Fibroblast of lung (primary cell): ENCODE measurements around the gene SLC1A4. TPM values are rescaled to one million over a fixed set of nuclear protein-coding genes. Genes with fewer than 3 reads are reported as not detected.
"Not testable (repeated sequence)": the region's sequence is repeated elsewhere in the genome, so short reads cannot be mapped to it uniquely, and the experiment has no call there.

Experiments
- DNase-seq, 2 donors: peaks; one replicate each; pipeline versions ENCODE4 v3.0.0 to v3.0.0-alpha.2; 2010; ENCODE audit warnings: low read depth in 2 of 2
- H2AFZ ChIP-seq: 2 replicates; pipeline ENCODE4 v1.5.1; 2012; ENCODE audit warnings: low read length, control low read depth, inconsistent platforms
- H3K27ac ChIP-seq: 2 replicates; pipeline ENCODE4 v1.5.1; 2011; ENCODE audit warnings: low read length, control low read depth; ENCODE audit not compliant: insufficient read depth
- H3K27me3 ChIP-seq: 2 replicates; pipeline ENCODE4 v1.5.1; 2011; ENCODE audit warnings: mild to moderate bottlenecking, low read length; ENCODE audit not compliant: control insufficient read depth, insufficient read depth
- H3K36me3 ChIP-seq: 2 replicates; pipeline ENCODE4 v1.5.1; 2011; ENCODE audit warnings: low read length; ENCODE audit not compliant: control insufficient read depth, insufficient read depth
- H3K4me1 ChIP-seq: 2 replicates; pipeline ENCODE4 v1.5.1; 2011; ENCODE audit warnings: low read length; ENCODE audit not compliant: control insufficient read depth, insufficient read depth; ENCODE audit errors: extremely low read depth
- H3K4me2 ChIP-seq: 2 replicates; pipeline ENCODE4 v1.5.1; 2011; ENCODE audit warnings: low read length, control low read depth; ENCODE audit not compliant: insufficient read depth; ENCODE audit errors: extremely low read depth
- H3K4me3 ChIP-seq, 4 experiments: fragments of 200-600 bp in 1 of 4; sonication (generic) in 1 of 4; replicated peaks in 1 of 4; 2 replicates each; pipeline ENCODE4 v1.5.1; 2011 to 2016; ENCODE audit warnings: low read length in 4 of 4, low read depth in 3 of 4, mild to moderate bottlenecking in 3 of 4, control low read depth in 2 of 4, inconsistent platforms in 1 of 4, mixed read lengths in 1 of 4; ENCODE audit not compliant: insufficient read depth in 1 of 4; ENCODE audit errors: control extremely low read depth in 1 of 4
- H3K79me2 ChIP-seq: 2 replicates; pipeline ENCODE4 v1.5.1; 2012; ENCODE audit warnings: mild to moderate bottlenecking, low read length, inconsistent platforms; ENCODE audit not compliant: control insufficient read depth, insufficient read depth
- H3K9ac ChIP-seq: 2 replicates; pipeline ENCODE4 v1.5.1; 2011; ENCODE audit warnings: mild to moderate bottlenecking, low read length, control low read depth; ENCODE audit not compliant: insufficient read depth
- H3K9me3 ChIP-seq: 2 replicates; pipeline ENCODE4 v1.5.1; 2012; ENCODE audit warnings: low read depth, low read length; ENCODE audit not compliant: control insufficient read depth, insufficient read depth
- H4K20me1 ChIP-seq: 2 replicates; pipeline ENCODE4 v1.5.1; 2011; ENCODE audit warnings: low read length; ENCODE audit not compliant: control insufficient read depth, insufficient read depth; ENCODE audit errors: extremely low read depth
- EZH2 ChIP-seq: IDR thresholded peaks from 2 replicates; pipeline ENCODE4 v1.5.1; 2012; ENCODE audit warnings: low read length, control low read depth, mild to moderate bottlenecking; ENCODE audit errors: missing control alignments
- polyA plus RNA-seq, 2 donors: library from polyadenylated mRNA; depleted of rRNA in 1 of 2; stranded (reverse) in 1 of 2; unstranded in 1 of 2; fragments of >200 nt; gene quantifications; 2 replicates each; pipeline ENCODE4 v1.2.1, GENCODE V29; 2011 to 2012; ENCODE audit warnings: missing spikeins in 1 of 2
- total RNA-seq: library from RNA; depleted of rRNA; stranded (reverse); fragments of >200 nt; gene quantifications from 2 replicates; pipeline ENCODE4 v1.2.1, GENCODE V29; 2014
- TF ChIP-seq, protein P1 (sequence below), 2 donors: IDR thresholded peaks in 1 of 2; conservative IDR thresholded peaks in 1 of 2; 1 replicate in 1 of 2; 2 replicates in 1 of 2; pipeline ENCODE4 v1.5.1; 2011 to 2012; ENCODE audit warnings: low read length in 2 of 2, control low read depth in 1 of 2, inconsistent platforms in 1 of 2, low read depth in 1 of 2, mild to moderate bottlenecking in 1 of 2

Gene SLC1A4
- total and polyA plus RNA-seq, 2 donors (not counting 1 experiment from before 2014, with no cell fraction given) = 4.9 to 20.8 TPM

- no peaks in the 10 kb centered on the region for H3K4me1 ChIP-seq
- no peaks in the 10 kb centered on the region for H4K20me1 ChIP-seq
- H3K36me3 ChIP-seq = no peaks in the 10 kb centered on the region
- no peaks in the 10 kb centered on the region for H3K9me3 ChIP-seq
- peaks cover 14% of the 10 kb centered on the region for H3K27me3 ChIP-seq
- no peak overlapping the region for H3K27ac ChIP-seq
- H3K4me2 ChIP-seq = no peak overlapping the region
- no peaks in the 10 kb centered on the region for H3K79me2 ChIP-seq
- H3K9ac ChIP-seq = no peak overlapping the region
- DNase-seq = no peak
- no peak for TF ChIP-seq EZH2
- TF ChIP-seq, protein P1, sequence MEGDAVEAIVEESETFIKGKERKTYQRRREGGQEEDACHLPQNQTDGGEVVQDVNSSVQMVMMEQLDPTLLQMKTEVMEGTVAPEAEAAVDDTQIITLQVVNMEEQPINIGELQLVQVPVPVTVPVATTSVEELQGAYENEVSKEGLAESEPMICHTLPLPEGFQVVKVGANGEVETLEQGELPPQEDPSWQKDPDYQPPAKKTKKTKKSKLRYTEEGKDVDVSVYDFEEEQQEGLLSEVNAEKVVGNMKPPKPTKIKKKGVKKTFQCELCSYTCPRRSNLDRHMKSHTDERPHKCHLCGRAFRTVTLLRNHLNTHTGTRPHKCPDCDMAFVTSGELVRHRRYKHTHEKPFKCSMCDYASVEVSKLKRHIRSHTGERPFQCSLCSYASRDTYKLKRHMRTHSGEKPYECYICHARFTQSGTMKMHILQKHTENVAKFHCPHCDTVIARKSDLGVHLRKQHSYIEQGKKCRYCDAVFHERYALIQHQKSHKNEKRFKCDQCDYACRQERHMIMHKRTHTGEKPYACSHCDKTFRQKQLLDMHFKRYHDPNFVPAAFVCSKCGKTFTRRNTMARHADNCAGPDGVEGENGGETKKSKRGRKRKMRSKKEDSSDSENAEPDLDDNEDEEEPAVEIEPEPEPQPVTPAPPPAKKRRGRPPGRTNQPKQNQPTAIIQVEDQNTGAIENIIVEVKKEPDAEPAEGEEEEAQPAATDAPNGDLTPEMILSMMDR (conservative IDR thresholded peaks at IDR 0.05 in 1 of 2, IDR thresholded peaks at IDR 0.05 in 1 of 2; ENCODE audit: low read depth in 1 of 2, low read length in 2 of 2) = no peak
- no peak overlapping the region for H2AFZ ChIP-seq
- H3K4me3 ChIP-seq = no peak overlapping the region
Measured at GRCh38 chr2:64958556-64958955, 30.6 kb upstream of the SLC1A4 start.

DNA sequence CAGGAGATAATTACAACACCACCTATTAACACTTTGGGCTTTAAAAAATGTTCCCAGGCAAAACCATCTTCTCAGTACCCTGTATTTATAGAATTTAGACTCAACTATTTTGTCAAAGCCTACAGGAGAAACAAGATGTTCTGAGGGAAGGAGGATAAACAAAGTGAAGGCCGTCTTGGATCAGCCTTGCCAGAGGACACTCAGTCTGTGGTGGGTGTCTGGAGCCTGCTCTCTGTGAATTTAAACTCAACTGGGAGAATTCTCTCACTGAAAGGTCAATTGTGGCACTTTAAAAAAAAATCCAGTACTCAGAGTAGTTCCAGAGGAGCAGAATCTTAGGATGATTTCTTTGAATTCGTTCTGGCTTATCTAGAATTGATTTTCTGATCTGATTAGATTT, 28.4 kb upstream of the SLC1A4 start:
- Histone ChIP-seq H3K4me3 (no peak overlapping the region), H3K27ac (no peak overlapping the region), H2AFZ (no peak overlapping the region), H3K9me3 (no peaks in the 10 kb centered on the region), H3K27me3 (peaks cover 14% of the 10 kb centered on the region), H3K4me2 (no peak overlapping the region), H3K36me3 (no peaks in the 10 kb centered on the region), H3K79me2 (no peaks in the 10 kb centered on the region), H3K4me1 (no peaks in the 10 kb centered on the region), H3K9ac (no peak overlapping the region), H4K20me1 (no peaks in the 10 kb centered on the region)
- DNase-seq = no peak
- TF ChIP-seq, protein P1 (conservative IDR thresholded peaks at IDR 0.05 in 1 of 2, IDR thresholded peaks at IDR 0.05 in 1 of 2; ENCODE audit: low read depth in 1 of 2, low read length in 2 of 2) = no peak
- TF ChIP-seq EZH2 = no peak

DNA sequence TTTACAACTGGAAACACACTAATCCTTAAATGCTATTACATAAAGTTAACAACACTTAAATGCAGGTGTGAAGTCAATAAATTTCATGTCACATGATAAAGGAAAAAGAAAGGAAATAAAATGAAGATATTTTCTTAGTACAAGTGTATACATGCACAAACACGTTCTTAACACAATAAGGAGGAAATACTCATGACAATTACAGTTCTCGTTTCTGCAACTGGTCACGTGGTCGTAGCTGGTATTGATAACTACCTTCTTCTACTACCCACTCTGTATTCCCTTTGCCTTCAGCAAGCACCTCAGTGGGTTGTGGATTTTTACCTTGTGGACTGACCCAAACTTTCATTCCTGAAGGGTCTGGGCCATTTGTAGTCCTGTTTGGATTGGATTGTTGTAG, 26.1 kb upstream of the SLC1A4 start:
- not testable (repeated sequence) for H3K27ac ChIP-seq

More for the DNA sequence above, 26.1 kb upstream of the SLC1A4 start:
- H3K4me3 ChIP-seq, H3K79me2 ChIP-seq, H3K9ac ChIP-seq, H4K20me1 ChIP-seq, DNase-seq, H3K4me1 ChIP-seq, H3K9me3 ChIP-seq, H2AFZ ChIP-seq, H3K4me2 ChIP-seq, H3K36me3 ChIP-seq: not testable (repeated sequence)
- H3K27me3 ChIP-seq = peaks cover 12% of the 10 kb centered on the region
